Uterus (tissue), 4 donors: ENCODE data around the gene MPC1. TPM values are rescaled to one million over a fixed set of nuclear protein-coding genes. Genes with fewer than 3 reads are reported as not detected.
"Not testable (repeated sequence)": the region's sequence is repeated elsewhere in the genome, so short reads cannot be mapped to it uniquely, and the experiment has no call there.

Experiments
- DNase-seq, 2 donors: peaks; one replicate each; pipeline ENCODE4 v3.0.0-alpha.2; 2019 to 2020
- H3K27ac ChIP-seq, 2 donors: fragments of 200-600 bp; sonication (generic); 1 replicate in 1 of 2; 2 replicates in 1 of 2; pipeline ENCODE4 v1.5.1; 2016 to 2018
- H3K27me3 ChIP-seq, 2 donors: fragments of 200-600 bp; sonication (generic); one replicate each; pipeline ENCODE4 v1.5.1; 2018 to 2019; ENCODE audit warnings: control low read depth in 1 of 2
- H3K36me3 ChIP-seq, 2 donors: fragments of 200-600 bp; sonication (generic); one replicate each; pipeline ENCODE4 v1.5.1; 2019; ENCODE audit warnings: control low read depth in 1 of 2
- H3K4me1 ChIP-seq, 2 donors: fragments of 200-600 bp; sonication (generic); one replicate each; pipeline ENCODE4 v1.5.1; 2018 to 2019; ENCODE audit warnings: control low read depth in 1 of 2
- H3K4me3 ChIP-seq, 2 donors: fragments of 200-600 bp; sonication (generic); 1 replicate in 1 of 2; 2 replicates in 1 of 2; pipeline ENCODE4 v1.5.1; 2018 to 2019; ENCODE audit warnings: mild to moderate bottlenecking in 1 of 2
- H3K9me3 ChIP-seq, 2 donors: fragments of 200-600 bp; sonication (generic); one replicate each; pipeline ENCODE4 v1.5.1; 2019; ENCODE audit warnings: control low read depth in 1 of 2
- CTCF ChIP-seq, 4 experiments: fragments of 200-600 bp in 2 of 4; fragments of 450-650 bp in 2 of 4; sonication (generic) in 2 of 4; IDR thresholded peaks; one replicate each; pipeline ENCODE4 v1.5.1; 2016 to 2019; ENCODE audit warnings: antibody characterized with exemption in 4 of 4, mild to moderate bottlenecking in 2 of 4, moderate library complexity in 1 of 4
- POLR2A ChIP-seq, 2 donors: fragments of 450-650 bp; IDR thresholded peaks; one replicate each; pipeline ENCODE4 v1.6.1; 2016; ENCODE audit warnings: antibody characterized with exemption in 2 of 2, mild to moderate bottlenecking in 1 of 2, moderate library complexity in 1 of 2
- intact Hi-C: fragments of 100-400 bp; cut with DNase I; formaldehyde crosslinking; loops from one replicate; pipeline ENCODE4 v1.15.1; 2023; ENCODE audit warnings: low total_unique reads
- total RNA-seq, 4 donors: library from RNA; depleted of rRNA in 3 of 4; stranded (reverse); fragments of >200 nt in 3 of 4; gene quantifications; one replicate each; pipeline versions ENCODE4 v1.1.0 to v1.2.4, GENCODE V29; 2014 to 2023
- donor health status: DM: yes; HTN: yes; CAD: no.

The MPC1 gene
- total RNA-seq, 4 donors from 2014 or later = 14.1 to 62.1 (median 41.7) TPM

- H3K27ac ChIP-seq = no peak overlapping the region
- no peak for DNase-seq
- no peak overlapping the region for H3K4me3 ChIP-seq
- no peaks in the 10 kb centered on the region for H3K9me3 ChIP-seq
- no peak for TF ChIP-seq POLR2A (IDR thresholded peaks at IDR 0.05)
- no peak for TF ChIP-seq CTCF (IDR thresholded peaks at IDR 0.05)
- H3K27me3 ChIP-seq = no peaks in the 10 kb centered on the region
- intact Hi-C loops = no loop called here
- no peaks in the 10 kb centered on the region for H3K4me1 ChIP-seq
- no peaks in the 10 kb centered on the region for H3K36me3 ChIP-seq
Observed at GRCh38 chr6:166393535-166393823, 10.7 kb upstream of the MPC1 start.

DNA sequence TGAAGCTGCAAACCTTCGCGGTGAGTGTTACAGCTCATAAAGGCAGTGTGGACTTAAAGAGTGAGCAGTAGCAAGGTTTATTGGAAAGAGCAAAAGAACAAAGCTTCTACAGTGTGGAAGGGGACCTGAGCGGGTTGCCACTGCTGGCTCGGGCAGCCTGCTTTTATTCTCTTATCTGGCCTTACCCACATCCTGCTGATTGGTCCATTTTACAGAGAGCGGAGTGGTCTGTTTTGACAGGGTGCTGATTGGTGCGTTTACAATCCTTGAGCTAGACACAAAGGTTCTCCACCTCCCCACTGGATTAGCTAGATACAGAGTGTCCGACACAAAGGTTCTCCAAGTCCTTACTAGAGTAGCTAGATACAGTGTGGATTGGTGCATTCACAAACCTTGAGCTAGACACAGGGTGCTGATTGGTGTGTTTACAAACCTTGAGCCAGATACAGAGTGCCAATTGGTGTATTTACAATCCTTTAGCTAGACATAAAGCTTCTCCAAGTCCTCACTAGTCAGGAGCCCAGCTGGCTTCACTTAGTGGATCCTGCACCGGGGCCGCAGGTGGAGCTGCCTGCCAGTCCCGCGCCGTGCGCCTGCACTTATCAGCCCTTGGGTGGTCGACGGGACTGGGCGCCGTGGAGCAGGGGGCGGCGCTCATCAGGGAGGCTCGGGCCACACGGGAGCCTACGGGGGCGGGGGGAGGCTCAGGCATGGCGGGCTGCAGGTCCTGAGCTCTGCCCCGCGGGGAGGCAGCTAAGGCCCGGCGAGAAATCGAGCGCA is 10.2 kb upstream of the MPC1 start:
- H3K36me3 ChIP-seq, H3K4me3 ChIP-seq, H3K27ac ChIP-seq, H3K4me1 ChIP-seq, DNase-seq, H3K27me3 ChIP-seq, H3K9me3 ChIP-seq, intact Hi-C loops: not testable (repeated sequence)

DNA sequence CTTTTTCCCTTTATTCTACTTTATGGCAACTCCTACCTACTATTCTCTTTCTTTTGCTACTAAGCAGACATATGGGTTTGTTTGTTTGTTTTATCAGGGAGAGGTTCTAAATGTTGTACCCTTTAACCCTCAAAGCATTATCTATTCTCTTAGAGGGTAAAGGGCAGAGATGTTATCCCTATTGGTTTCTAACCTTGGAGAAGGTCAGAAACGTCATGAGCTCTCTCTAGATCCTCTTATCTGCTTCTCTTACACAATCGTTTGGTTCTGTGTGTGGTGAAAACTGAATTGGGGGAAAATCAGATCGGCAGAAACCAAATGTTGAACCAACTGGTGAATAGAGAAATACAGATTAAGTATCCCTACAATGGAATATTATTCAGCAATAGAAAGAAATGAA is 6.4 kb upstream of the MPC1 start:
- H3K9me3 ChIP-seq = no peaks in the 10 kb centered on the region
- TF ChIP-seq POLR2A (IDR thresholded peaks at IDR 0.05) (no peak), CTCF (IDR thresholded peaks at IDR 0.05) (no peak)
- no peak overlapping the region for H3K4me3 ChIP-seq
- no peaks in the 10 kb centered on the region for H3K36me3 ChIP-seq
- no peak overlapping the region for H3K27ac ChIP-seq
- intact Hi-C loops = no loop called here
- H3K27me3 ChIP-seq = no peaks in the 10 kb centered on the region
- no peaks in the 10 kb centered on the region for H3K4me1 ChIP-seq
- no peak for DNase-seq

DNA sequence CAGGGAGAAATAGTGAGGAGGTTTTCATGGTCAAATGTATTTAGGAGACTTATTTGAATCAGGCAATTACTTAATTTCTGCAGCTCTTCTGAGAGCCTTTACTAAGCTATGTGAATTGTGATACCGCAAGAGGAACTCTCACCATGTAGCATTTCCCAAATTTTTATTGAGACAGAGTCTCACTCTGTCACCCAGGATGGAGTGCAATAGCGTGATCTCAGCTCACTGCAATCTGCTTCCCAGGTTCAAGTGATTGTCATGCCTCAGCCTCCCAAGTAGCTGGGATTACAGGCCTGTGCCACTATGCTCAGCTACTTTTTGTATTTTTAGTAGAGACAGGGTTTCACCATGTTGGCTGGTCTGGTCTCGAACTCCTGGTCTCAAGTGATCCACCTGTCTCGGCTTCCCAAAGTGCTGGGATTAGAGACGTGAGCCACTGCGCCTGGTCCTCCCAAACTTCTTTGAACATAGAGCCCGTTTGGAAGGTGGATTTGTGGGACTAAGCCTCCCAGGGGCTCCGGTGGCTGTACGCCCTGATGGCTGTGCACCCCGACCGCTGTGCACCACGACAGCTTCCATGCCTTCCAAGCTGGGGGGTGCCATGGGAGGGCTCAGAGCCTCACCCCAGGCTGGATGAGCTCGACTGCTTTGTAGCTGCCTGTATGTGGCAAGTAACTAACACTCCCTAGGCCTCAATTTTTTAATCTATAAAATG is 5.7 kb upstream of the MPC1 start:
- no peak overlapping the region for H3K27ac ChIP-seq
- H3K4me3 ChIP-seq = no peak overlapping the region
- no peak for DNase-seq
- H3K36me3 ChIP-seq = no peaks in the 10 kb centered on the region
- H3K4me1 ChIP-seq = no peaks in the 10 kb centered on the region
- TF ChIP-seq POLR2A (IDR thresholded peaks at IDR 0.05) = no peak
- no peak for TF ChIP-seq CTCF (IDR thresholded peaks at IDR 0.05)
- intact Hi-C loops = no loop called here
- no peaks in the 10 kb centered on the region for H3K27me3 ChIP-seq
- H3K9me3 ChIP-seq = no peaks in the 10 kb centered on the region

DNA sequence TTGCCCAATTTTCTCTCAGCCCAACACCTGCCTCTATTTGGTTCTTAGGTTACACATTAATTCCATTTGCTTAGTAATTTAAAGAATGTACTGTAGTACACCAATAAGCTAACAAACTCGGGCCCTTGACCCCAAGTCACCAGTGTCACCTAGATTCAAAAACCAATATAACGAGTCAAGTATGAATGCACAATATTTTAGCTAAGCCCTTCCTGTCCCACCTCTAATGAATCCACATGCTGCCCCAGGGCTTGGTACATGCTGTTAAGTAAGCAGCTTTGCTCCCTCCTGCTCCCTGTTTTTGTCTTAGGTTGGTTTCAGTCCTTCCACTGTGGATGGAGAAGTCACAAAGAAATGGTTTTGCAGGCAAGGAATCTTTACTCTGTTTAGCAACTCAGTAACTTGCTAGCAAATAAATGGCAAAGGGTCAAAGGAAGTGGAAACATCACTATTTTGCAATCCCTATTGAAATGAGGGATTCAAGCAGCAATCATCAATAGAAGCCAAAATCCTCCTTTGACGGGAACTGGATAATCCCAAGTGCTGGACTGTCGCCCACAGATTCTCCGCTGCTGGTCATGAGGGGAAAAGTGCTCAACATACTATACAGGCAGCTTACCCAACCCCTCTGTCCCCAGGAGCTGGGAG is 5.0 kb upstream of the MPC1 start:
- H3K27me3 ChIP-seq = no peaks in the 10 kb centered on the region
- H3K36me3 ChIP-seq = no peaks in the 10 kb centered on the region
- no peak for TF ChIP-seq POLR2A (IDR thresholded peaks at IDR 0.05)
- no peak for TF ChIP-seq CTCF (IDR thresholded peaks at IDR 0.05)
- no peaks in the 10 kb centered on the region for H3K4me1 ChIP-seq
- H3K9me3 ChIP-seq = no peaks in the 10 kb centered on the region
- intact Hi-C loops = no loop called here
- H3K4me3 ChIP-seq = no peak overlapping the region
- no peak overlapping the region for H3K27ac ChIP-seq
- no peak for DNase-seq

DNA sequence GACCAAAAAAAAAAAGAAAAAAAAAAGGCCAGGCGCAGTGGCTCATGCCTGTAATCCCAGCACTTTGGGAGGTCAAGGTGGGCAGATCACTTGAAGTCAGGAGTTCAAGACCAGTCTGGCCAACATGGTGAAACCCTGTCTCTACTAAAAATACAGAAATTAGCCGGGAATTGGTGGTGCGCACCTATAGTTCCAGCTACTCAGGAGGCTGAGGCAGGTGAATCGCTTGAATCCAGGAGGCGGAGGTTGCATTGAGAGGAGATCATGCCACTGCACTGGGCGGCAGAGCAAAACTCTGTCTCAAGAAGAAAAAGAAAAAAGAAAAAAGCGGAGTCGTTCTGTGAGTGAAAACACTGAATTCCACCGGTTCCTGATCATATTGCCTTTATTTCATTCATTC is 4.4 kb upstream of the MPC1 start:
- H3K4me3 ChIP-seq, H3K27ac ChIP-seq, intact Hi-C loops: not testable (repeated sequence)

More for the DNA sequence above, 4.4 kb upstream of the MPC1 start:
- not testable (repeated sequence) for H3K9me3 ChIP-seq, DNase-seq, H3K36me3 ChIP-seq, H3K27me3 ChIP-seq, H3K4me1 ChIP-seq
